ENCODE results near the gene BSDC1.

- TF ChIP-seq CTCF (IDR thresholded peaks at IDR 0.05) (no peak), POLR2A (IDR thresholded peaks at IDR 0.05) (no peak), EP300 (IDR thresholded peaks at IDR 0.05) (no peak)
These were observed 26.2 kb downstream of the BSDC1 start for GRCh38 chr1:32367912-32368635.
